GM19397 (cell line): ENCODE data around the gene SEC11A.
"Not testable (repeated sequence)": the region's sequence is repeated elsewhere in the genome, so short reads cannot be mapped to it uniquely, and the experiment has no call there.

ENCODE experiments used
- ATAC-seq: cut with Tn5 transposase; IDR thresholded peaks from one replicate; pipeline ENCODE4 v1.9.1; 2021; ENCODE audit warnings: mild to moderate bottlenecking, moderate library complexity; ENCODE audit not compliant: unreplicated experiment

SEC11A gene

GRCh38 chr15:84740691-84741090, 24.8 kb upstream of the SEC11A start:
- no peak for ATAC-seq

DNA sequence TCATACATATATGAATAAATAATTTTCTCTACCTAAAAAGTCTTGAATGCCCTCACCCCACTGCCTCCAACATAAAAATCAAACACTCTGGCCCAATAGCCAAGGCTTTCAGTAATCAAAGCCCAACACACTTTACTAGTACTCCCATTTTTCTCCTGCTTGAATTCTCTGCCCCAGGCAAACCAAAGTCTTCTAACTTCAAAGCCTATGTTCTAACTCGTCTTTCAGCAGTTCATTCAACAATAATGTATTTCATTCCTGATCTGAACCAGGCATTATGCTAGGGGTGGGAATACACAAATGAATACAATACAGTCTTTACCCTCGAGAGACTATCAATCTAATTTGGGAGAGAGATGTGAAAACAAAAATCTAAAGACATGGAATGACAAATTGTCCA, 21.1 kb upstream of the SEC11A start:
- ATAC-seq, result no peak

DNA sequence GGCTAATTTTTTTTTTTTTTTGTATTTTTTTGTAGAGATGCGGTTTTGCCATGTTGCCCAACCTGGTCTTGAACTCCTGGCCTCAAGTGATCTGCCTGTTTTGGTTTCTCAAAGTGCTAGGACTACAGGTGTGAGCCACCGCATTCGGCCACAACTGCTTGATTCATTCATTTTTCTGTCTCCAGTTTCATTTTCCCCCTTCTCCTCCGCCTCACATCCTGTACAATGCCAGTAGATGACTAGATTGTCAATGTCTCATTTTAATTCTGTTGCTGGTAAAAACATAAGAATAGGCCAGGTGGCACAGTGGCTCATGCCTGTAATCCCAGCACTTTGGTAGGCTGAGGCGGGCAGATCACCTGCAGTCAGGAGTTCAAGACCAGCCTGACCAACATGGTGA, 20.4 kb upstream of the SEC11A start:
- ATAC-seq, result peak; percentile 45

DNA sequence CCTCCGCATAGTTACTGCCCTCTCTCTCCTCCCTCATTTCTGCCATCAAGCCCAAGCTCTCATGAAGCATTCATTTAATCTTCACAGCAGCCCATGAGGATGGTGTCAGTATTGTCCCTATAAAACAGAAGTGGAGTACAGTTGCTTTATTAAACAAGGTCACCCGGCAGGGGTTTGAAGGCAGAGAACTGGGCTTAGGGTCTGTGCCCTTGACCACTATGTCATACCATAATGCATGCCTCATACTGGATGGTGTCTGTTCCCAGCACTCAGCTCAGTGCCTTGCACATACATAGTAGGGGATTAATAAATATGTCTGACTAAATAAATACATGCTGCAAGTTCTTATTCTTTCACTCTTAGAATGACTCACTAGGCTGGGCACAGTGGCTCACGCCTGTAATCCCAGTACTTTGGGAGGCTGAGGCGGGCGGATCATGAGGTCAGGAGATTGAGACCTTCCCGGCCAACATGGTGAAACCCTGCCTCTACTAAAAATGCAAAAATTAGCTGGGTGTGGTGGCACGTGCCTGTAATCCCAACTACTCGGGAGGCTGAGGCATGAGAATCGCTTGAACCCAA, 19.6 kb upstream of the SEC11A start:
- ATAC-seq, result peak; percentile 30

GRCh38 chr15:84734794-84735479, 19.0 kb upstream of the SEC11A start:
- ATAC-seq, result peak; percentile 59

GRCh38 chr15:84731774-84732173, 15.8 kb upstream of the SEC11A start:
- ATAC-seq, result no peak

DNA sequence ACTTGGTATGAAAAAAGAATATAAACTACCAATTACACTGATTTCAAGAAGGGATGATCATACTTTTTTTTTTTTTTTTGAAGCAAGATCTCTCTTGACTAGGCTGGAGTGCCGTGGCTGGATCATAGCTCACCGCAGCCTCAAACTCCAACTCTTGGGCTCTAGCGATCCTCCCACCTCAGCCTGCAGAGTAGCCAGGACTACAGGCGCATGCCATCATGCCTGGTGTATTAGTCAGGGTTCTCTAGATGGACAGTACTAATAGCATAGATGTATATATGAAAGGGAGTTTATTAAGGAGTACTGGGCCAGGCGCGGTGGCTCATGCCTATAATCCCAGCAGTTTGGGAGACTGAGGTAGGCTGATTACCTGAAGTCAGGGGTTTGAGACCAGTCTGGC, 11.5 kb upstream of the SEC11A start:
- ATAC-seq, result no peak

DNA sequence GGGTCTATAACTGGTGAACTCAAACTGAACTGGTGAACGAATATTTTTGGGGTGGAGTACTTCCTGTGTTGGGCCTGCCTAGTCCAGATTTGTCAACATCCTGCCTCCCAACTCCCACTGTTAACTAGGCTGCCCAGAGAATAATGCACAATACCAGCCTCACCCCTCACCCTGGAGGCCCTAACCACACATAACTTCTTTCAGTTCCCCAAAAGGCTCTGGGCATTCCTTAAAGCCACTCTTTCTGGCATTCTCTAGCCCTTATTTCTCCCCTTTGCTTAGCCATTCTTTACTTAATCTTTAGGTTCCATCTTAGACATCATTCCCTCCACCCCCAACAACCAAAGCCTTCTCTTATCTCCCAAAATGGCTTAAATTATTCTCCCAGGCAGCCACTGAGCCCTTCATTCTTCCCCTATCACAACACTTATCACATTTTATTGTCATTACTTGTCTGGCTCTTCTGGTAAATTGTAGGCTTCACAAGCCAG, 9.1 kb upstream of the SEC11A start:
- ATAC-seq, result peak; percentile 53

GRCh38 chr15:84722628-84723027, 6.7 kb upstream of the SEC11A start:
- ATAC-seq, result no peak

DNA sequence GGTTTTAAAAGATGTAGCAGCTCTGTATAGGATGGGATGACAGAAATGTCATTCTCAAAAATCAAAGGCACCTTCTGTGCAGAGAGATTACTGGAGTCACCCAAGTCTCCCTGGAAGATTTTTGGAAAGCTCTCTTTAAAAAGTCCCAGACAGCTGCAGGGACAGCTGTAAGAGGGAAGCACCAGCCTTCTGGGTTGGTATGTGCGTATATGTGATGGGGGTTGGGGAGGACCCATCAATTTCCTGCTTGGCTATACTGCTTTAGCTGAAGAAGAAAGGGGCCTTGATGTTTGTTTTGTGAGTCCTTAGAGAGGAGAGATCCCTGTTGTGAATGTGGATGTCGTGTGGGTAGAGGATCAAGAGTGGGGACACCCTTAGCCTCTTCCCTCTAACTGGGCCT, 5.4 kb upstream of the SEC11A start:
- no peak for ATAC-seq

DNA sequence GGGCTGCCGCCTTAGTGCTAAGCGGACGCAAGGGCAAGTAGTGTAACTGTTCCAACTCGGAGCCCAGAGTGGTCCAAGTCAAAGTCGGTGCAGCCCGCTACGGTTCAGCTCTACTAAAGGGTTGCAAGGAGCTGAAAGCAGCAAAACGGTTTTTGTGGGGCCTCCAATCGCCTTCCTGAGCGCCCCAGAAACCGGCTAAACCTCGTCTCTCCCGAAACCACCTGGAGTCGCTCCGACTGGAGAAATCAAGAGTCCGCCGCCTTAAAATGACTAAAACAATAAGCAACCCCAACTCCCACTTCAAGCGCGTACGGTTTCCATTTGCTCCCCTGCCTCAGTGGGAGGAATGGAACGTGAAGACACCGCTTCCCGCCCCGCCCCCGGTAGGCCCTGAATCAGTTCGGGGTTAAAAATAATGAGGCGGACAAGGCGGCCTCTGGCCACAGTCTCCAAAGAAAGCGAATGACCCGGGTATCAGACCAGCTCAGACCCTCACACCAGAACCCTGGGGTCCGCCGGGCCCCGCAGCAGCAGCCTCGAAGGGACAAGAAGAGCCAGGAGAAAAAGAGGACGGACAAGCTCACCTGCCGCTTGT, 401 bp downstream of the SEC11A start:
- peak; percentile 1 for ATAC-seq

GRCh38 chr15:84714821-84715220, 1.1 kb downstream of the SEC11A start:
- no peak for ATAC-seq

DNA sequence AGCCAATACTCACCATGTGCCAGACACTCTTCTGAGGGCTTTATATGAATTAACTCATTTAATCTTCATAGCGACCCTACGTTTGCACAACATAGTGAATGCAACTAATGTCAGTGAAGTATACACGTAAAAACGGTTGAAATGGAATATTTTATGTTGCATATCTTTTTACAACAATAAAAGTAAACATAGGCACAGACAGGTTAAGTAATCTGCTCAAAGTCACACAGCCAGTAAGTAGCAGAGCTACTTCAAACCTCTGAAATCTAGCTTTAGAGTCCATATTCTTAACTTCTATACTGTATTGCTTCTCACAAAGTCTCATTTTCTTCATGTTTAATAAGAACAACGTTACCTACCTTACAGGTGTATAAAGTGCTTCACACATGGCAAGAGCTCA, 1.6 kb downstream of the SEC11A start:
- ATAC-seq, result no peak

- ATAC-seq, result no peak
Observed at GRCh38 chr15:84703808-84704207, 12.1 kb downstream of the SEC11A start.

DNA sequence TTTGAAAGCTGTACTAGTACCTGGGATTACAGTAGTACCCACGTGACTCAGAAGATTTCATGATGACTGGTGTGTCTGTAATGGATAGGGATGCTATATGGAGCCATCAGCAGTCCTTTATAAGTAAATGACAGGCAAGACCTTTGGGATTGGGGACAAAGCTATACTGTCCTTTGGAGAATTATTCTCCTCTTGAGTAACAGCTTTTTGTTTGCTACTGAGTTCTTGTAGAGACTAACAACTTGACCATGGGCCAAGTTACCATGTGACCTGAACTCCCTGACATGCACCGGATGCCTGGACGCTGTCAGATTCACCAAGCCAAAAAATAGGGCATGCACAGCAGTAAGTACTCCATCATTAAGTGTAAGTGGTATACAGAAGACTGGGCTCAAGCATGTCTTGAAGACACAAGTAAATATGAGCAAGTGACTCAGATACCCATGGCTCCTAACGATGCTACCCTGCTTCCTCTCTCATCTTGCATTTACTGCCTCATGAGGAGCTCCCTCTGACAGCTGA, 12.9 kb downstream of the SEC11A start:
- ATAC-seq, result no peak

DNA sequence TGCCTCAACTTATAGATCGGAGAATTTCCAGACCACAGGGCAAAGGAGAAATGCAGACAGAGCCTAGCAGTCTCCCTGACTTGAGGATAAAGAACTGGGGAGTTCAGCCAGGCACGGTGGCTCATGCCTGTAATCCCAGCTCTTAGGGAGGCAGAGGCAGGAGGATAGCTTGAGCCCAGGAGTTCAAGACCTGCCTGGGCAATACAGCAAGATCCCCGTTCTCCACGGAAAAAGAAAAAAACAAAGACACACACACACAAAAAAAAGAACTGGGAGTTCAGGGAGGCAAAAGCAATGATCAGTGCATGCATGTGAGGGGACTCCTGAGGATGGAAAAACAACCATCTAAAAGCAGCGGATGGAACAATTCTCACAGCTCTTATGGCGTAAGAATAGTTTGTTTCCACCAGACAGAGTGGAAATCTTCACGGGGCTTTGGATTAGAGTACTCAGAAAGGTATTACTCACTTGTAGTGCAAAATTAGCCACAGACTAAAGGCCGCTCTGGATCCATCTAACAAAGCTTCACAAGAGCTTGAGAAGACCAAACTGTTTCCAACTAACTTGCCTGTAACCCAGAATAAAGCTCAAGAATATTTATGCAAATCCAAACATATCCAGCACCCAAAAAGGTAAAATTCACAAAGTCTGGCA, 16.3 kb downstream of the SEC11A start:
- ATAC-seq, result no peak

- no peak for ATAC-seq
Observed at GRCh38 chr15:84697236-84697990, 18.5 kb downstream of the SEC11A start.

DNA sequence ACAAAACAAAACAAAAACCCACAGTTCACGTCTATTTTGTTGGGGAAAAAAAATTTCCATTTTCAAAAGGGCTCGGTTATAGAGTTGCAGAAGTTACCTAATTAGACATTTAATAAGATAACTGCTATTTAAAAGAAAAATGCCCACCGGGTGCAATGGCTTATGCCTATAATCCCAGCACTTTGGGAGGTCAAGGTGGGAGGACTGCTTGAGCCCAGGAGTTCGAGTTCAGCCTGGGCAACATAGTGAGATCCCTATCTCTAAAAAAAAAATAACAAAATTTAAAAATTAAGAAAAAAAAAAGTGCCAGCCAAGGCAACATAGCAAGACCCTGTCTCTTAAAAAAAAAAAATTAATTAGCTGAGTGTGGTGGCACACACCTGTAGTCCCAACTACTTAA, 19.2 kb downstream of the SEC11A start:
- ATAC-seq, result no peak

- no peak for ATAC-seq
Observed at GRCh38 chr15:84690342-84690741, 25.6 kb downstream of the SEC11A start.

GRCh38 chr15:84689858-84690257, 26.1 kb downstream of the SEC11A start:
- ATAC-seq, result no peak

DNA sequence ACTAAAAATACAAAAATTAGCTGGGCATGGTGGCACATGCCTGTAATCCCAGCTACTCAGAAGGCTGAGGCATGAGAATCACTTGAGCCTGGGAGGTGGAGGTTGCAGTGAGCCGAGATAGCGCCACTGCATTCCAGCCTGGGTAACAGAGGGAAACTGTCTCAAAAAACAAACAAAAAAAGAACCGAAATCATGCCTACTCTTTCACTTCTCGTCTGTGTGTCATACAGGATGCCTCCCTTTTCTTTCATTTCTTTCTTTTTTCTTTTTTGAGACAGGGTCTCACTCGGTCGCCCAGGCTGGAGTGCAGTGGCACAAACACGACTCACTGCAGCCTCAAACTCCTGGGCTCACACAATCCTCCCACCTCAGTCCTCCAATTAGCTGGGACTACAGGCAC, 29.5 kb downstream of the SEC11A start:
- not testable (repeated sequence) for ATAC-seq
